Subcutaneous adipose tissue (tissue), 4 donors: ENCODE measurements around the gene PAQR6. TPM values are rescaled to one million over a fixed set of nuclear protein-coding genes. Genes with fewer than 3 reads are reported as not detected.

ENCODE experiments used
- total RNA-seq, 4 donors: library from RNA; depleted of rRNA; stranded (reverse); fragments of >200 nt; gene quantifications; one replicate each; pipeline ENCODE4 v1.1.0, GENCODE V29; 2016
- TF ChIP-seq, protein P1 (sequence below): fragments of 450-650 bp; IDR thresholded peaks from one replicate; pipeline ENCODE4 v1.5.1; 2016; ENCODE audit warnings: low read depth, mild to moderate bottlenecking, control low read depth, antibody characterized with exemption, moderate library complexity

Gene PAQR6
- total RNA-seq, 4 donors from 2014 or later: 0.66 to 1.5 (median 1.0) TPM; not detected in 1

DNA sequence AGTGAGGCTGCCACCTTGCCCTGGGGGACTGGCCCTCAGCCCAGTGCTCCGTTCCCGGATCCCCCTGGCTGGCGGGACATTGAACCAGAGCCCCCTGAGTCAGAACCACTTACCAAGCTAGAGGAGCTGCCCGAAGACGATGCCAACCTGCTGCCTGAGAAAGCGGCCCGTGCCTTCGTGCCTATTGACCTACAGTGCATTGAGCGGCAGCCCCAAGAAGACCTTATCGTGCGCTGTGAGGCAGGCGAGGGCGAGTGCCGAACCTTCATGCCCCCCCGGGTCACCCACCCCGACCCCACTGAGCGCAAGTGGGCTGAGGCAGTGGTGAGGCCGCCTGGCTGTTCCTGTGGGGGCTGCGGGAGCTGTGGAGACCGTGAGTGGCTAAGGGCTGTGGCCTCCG, 37.6 kb upstream of the PAQR6 start:
- TF ChIP-seq, protein P1, sequence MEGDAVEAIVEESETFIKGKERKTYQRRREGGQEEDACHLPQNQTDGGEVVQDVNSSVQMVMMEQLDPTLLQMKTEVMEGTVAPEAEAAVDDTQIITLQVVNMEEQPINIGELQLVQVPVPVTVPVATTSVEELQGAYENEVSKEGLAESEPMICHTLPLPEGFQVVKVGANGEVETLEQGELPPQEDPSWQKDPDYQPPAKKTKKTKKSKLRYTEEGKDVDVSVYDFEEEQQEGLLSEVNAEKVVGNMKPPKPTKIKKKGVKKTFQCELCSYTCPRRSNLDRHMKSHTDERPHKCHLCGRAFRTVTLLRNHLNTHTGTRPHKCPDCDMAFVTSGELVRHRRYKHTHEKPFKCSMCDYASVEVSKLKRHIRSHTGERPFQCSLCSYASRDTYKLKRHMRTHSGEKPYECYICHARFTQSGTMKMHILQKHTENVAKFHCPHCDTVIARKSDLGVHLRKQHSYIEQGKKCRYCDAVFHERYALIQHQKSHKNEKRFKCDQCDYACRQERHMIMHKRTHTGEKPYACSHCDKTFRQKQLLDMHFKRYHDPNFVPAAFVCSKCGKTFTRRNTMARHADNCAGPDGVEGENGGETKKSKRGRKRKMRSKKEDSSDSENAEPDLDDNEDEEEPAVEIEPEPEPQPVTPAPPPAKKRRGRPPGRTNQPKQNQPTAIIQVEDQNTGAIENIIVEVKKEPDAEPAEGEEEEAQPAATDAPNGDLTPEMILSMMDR: no peak

DNA sequence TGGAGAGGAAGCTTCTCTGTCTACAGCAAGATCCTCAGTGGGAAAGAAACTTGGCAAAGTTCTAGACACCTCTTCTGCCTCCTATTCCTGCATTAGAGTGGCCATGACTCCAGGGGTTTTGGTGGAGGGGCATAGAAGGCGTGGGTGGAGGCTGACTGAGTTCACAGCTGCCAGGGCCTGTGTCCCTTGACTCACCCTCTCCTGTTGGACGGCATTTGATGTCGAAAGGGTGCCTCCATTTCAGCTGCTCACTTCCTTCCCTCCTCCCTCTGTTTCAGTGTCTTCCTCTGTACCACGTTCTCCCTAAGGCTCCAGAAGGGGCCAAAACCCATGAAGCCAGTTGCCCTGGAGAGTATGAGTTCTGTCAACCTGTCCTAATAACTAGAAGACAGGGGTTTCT, 36.9 kb upstream of the PAQR6 start:
- TF ChIP-seq, protein P1: no peak

DNA sequence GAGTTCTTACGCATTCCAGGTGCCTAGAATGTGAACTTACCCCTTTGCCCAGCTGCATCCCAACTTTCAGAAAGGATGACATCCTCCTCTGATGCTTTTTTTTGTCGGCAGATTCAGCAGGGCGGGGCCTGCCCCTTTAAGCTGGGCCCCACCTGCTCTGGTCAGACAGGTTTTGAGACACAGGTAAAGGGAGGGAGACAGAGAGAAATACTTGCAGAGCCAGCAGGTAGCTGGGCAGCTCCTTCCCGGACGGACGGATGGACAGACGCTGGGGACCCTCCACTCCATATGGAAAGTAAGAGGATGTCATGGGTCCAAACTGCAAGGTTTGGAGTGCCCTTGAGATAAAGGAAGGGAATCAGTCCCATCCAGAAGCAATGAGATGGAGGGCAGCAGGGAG, 36.3 kb upstream of the PAQR6 start, which contains the start of gene TMEM79:
TMEM79 (plus strand) TSS at position 214 of the 400 bp plus-strand sequence. CDS start 902 bp downstream, outside the sequence.
- TF ChIP-seq, protein P1: no peak

DNA sequence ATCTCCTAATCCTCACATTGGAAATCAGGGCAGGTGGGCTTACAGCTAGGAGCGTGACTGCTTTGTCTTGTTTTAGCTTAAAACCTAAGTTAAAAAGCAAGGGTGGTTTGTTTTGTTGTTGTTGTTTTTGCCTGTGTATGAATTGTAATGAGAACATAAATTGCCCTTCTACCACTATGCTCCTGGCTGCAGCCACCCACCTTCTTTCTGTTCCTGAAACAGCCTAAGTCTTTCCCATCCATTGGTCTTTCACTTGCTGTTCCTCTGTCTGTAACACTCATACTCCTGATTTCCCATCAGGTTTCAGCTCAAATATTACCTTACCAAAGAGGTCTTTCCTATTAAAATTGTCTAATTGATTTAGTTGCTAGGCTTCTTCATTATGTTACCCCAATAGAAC, 35.7 kb upstream of the PAQR6 start:
- TF ChIP-seq, protein P1: no peak

DNA sequence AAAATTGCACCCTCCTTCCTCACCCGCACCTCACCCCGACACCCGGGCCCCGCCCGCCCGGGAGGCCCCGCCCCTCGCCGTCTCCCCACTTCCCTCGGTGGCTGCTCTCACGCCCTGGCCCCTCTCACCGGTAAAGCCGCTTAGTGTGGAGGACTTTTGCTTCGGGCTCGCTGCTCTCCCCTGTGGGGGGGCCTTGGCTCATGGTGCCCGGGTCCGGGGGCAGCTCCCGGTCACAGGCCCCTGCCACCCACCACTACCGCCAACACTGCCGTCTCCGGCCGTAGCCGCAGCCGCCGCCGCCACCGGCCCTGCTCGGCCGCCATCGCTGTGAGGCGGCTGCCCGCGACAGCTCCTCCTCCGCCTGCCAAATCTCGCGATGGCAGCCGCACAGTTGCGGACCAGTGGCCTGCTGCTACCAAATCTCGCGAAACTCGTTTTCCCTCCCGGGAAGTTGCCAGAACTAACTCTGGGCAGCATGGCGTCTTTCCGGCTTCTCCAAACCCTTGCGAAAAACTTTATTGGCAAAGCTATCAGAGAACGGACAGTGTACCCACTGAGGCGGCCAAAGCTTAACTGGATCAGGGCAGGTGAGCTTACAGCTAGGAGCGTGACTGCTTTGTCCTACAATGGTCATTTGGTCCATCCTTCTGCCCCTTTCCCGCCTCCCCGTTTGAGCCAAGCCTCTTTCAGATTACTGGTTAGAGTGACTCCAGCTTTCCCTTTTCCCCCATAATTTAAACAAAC, 34.8 kb upstream of the PAQR6 start, which contains the start of gene SMG5:
SMG5 (minus strand) TSS at position 347 of the 744 bp plus-strand sequence; CDS start at position 202, 145 bp downstream.
- TF ChIP-seq, protein P1: no peak

DNA sequence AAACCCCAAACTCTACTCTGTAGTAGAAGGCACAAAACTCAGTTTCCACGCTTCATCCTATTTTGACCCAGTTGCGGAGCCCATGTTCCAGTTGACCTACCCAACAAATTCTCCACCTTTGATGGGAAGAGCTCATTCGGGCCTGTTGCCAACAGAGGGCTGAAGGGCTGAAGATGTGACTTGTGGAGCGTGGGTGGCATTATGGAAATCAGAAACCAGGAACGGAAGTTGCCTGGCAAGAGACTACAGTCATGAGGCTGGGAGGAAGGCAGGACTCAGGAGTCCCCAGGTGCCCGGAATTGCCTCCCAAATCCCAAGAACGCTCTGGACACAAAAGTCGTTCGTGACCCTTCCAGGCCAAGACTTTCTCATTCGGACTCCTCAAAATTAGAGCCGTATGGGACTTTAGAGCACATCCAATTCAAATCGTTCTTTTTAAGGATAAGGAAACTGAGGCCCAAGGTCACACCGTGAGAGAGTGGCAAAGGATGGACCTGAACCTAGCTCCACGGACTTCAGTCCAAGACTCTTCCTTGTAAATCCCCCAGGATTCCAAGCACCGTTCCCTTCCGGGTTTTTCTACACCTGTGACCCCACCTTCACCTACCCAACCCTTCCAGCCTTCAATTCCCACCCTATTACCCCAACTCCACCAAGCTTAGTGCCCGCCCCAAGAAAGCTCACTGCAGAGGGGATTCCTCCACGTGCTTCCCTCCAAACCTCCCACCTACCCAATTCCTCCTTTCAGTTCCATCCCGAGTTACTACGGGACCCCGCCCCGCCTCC, 34.0 kb upstream of the PAQR6 start:
- TF ChIP-seq, protein P1: no peak

DNA sequence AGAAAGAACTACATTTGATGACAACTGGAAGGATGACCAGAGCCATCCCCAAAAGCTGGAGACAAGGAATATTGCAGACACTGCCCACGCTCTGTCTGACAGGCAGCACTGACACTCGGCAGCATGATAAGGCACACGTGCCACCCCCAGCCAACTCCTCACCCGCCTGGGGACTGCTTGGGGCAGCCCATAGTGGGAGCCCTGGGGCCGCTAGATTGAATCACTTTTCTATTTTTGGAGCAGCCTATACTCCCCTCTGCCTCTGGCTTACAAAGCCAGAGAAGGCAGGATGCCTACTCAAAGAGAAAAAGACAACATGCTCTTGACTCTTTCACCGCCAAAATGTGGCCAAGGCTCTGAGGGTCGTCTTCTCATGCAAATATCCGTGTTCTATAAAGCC, 33.4 kb upstream of the PAQR6 start:
- TF ChIP-seq, protein P1: no peak
